GM10266 (cell line): ENCODE measurements around the gene LYPD6.
A peak's percentile ranks its signal among the peaks of the same experiment; 100 is the strongest.

ENCODE experiments used
- DNase-seq: peaks from one replicate; pipeline ENCODE4 v3.0.0; 2012; ENCODE audit errors: extremely low spot score
- CTCF ChIP-seq: IDR thresholded peaks from 2 replicates; pipeline ENCODE4 v1.5.1; 2012; ENCODE audit warnings: mild to moderate bottlenecking, low read depth; ENCODE audit not compliant: control insufficient read depth, insufficient read depth; ENCODE audit errors: missing control alignments

Gene LYPD6

GRCh38 chr2:149330127-149331022 lies at the start of gene LYPD6:
Gene LYPD6 (plus strand): TSS chr2:149330587. CDS start chr2:149437709, 107,122 bp downstream.
- DNase-seq = peak; percentile 68
- no peak for TF ChIP-seq CTCF

GRCh38 chr2:149281441-149281840 lies 48.9 kb upstream of the LYPD6 start:
- TF ChIP-seq CTCF = no peak
- DNase-seq = no peak

- no peak for DNase-seq
- TF ChIP-seq CTCF = no peak
Measured at GRCh38 chr2:149290662-149291061, 39.7 kb upstream of the LYPD6 start.

GRCh38 chr2:149291881-149292280 lies 38.5 kb upstream of the LYPD6 start:
- DNase-seq = no peak
- no peak for TF ChIP-seq CTCF

- no peak for TF ChIP-seq CTCF
- DNase-seq = no peak
Measured at GRCh38 chr2:149296031-149296430, 34.4 kb upstream of the LYPD6 start.

GRCh38 chr2:149307014-149307413 lies 23.4 kb upstream of the LYPD6 start:
- no peak for DNase-seq
- no peak for TF ChIP-seq CTCF

- TF ChIP-seq CTCF = no peak
Measured at GRCh38 chr2:149310349-149310748, 20.0 kb upstream of the LYPD6 start.

More at GRCh38 chr2:149310349-149310748, 20.0 kb upstream of the LYPD6 start:
- DNase-seq = no peak
